PC-9 (cell line): ENCODE data around the gene C1QTNF12.

Experiments used
- EZH2 ChIP-seq: fragments of 200-600 bp; sonication (generic); IDR thresholded peaks from 2 replicates; pipeline ENCODE4 v1.8.0; 2017; ENCODE audit warnings: antibody characterized with exemption, low read depth
- TF ChIP-seq, protein P1 (sequence below): fragments of 200-600 bp; sonication (generic); conservative IDR thresholded peaks from 2 replicates; pipeline ENCODE4 v1.6.1; 2017; ENCODE audit warnings: mixed run types, antibody characterized with exemption, mild to moderate bottlenecking, moderate library complexity

DNA sequence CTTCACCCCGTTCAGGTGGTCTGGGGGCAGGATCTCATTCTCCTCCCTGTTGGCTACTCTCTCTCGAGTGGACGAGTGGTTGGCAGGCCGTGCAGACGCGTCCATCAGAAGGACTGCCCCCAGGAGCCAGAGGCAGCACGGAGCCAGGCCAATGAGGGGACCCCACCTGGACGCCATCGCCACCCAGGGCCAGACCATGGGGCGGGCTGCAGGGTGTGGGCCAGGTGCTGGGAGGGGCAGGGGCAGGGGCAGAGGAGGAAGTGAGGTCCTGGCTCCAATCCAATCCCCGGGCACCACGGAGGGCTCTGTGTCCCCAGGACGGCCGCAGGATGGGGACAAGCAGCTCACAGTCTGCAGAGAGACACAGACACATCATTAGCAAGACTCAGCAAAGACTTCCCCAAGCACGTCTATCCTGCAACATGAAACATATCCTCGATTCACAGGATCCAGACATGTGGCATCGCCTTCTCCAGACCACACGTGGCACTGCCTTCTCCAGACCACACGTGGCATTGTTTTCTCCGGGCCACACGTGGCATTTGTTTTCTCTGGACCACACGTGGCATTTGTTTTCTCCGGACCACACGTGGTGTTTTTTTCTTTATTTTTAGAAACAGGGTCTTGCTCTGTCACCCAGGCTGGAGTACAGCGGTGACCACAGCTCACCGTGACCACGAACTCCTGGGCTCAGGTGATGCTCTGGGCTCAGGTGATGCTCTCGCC is 17.8 kb downstream of the C1QTNF12 start:
- TF ChIP-seq, protein P1, sequence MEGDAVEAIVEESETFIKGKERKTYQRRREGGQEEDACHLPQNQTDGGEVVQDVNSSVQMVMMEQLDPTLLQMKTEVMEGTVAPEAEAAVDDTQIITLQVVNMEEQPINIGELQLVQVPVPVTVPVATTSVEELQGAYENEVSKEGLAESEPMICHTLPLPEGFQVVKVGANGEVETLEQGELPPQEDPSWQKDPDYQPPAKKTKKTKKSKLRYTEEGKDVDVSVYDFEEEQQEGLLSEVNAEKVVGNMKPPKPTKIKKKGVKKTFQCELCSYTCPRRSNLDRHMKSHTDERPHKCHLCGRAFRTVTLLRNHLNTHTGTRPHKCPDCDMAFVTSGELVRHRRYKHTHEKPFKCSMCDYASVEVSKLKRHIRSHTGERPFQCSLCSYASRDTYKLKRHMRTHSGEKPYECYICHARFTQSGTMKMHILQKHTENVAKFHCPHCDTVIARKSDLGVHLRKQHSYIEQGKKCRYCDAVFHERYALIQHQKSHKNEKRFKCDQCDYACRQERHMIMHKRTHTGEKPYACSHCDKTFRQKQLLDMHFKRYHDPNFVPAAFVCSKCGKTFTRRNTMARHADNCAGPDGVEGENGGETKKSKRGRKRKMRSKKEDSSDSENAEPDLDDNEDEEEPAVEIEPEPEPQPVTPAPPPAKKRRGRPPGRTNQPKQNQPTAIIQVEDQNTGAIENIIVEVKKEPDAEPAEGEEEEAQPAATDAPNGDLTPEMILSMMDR, result no peak
- TF ChIP-seq EZH2, result no peak
